UCSD-AML1 (cell line): ENCODE results near the gene MRGPRF.

Experiments
- DNase-seq: peaks from one replicate; lab custom pipeline; 2025; ENCODE audit not compliant: unreplicated experiment; lab: John Stamatoyannopoulos, UW

Gene MRGPRF

GRCh38 chr11:68968306-68969250 lies 44.5 kb downstream of the MRGPRF start:
- DNase-seq, result no peak

- DNase-seq, result no peak
These were observed 45.9 kb downstream of the MRGPRF start for GRCh38 chr11:68966894-68967780.

- no peak for DNase-seq
These were observed 46.9 kb downstream of the MRGPRF start for GRCh38 chr11:68965901-68966853.

- DNase-seq, result no peak
These were observed 49.3 kb downstream of the MRGPRF start for GRCh38 chr11:68963779-68964178.

- no peak for DNase-seq
These were observed 50.4 kb downstream of the MRGPRF start for GRCh38 chr11:68962527-68963250.

GRCh38 chr11:68961245-68961644 lies 51.8 kb downstream of the MRGPRF start:
- DNase-seq, result no peak

- no peak for DNase-seq
These were observed 52.6 kb downstream of the MRGPRF start for GRCh38 chr11:68960294-68961071.

GRCh38 chr11:68959465-68960293 lies 53.4 kb downstream of the MRGPRF start:
- no peak for DNase-seq

GRCh38 chr11:68958211-68958610 lies 54.8 kb downstream of the MRGPRF start:
- no peak for DNase-seq

GRCh38 chr11:68956547-68957254 lies 56.3 kb downstream of the MRGPRF start:
- DNase-seq, result no peak

- DNase-seq, result peak; percentile 41
These were observed 56.9 kb downstream of the MRGPRF start for GRCh38 chr11:68956142-68956541.

- DNase-seq, result no peak
These were observed 57.5 kb downstream of the MRGPRF start for GRCh38 chr11:68955607-68955958.

- peak; percentile 60 for DNase-seq
These were observed 58.0 kb downstream of the MRGPRF start for GRCh38 chr11:68954836-68955606.
